H1 (cell line): ENCODE measurements around the gene MAST2. TPM values are rescaled to one million over a fixed set of nuclear protein-coding genes. Genes with fewer than 3 reads are reported as not detected.

Experiments
- CTCF ChIA-PET: fragments of 300-600 bp; sonication (Branson Sonifier 250); formaldehyde crosslinking; loops from one replicate; lab custom pipeline; 2021; ENCODE audit not compliant: partially characterized antibody; lab: Charles Lee
- POLR2A ChIA-PET: fragments of 300-600 bp; sonication (Branson Sonifier 250); formaldehyde crosslinking; loops from one replicate; lab custom pipeline; 2021; ENCODE audit warnings: inconsistent platforms; ENCODE audit not compliant: partially characterized antibody; lab: Charles Lee
- DNase-seq, 2 experiments: peaks; one replicate each; pipeline versions ENCODE4 v3.0.0 to v3.0.0-alpha.2; 2010 to 2022; ENCODE audit warnings: low spot score in 2 of 2, low read depth in 1 of 2, mixed read lengths in 1 of 2
- FAIRE-seq: peaks from 2 replicates; lab custom pipeline; 2011; peaks lifted over from hg19 to GRCh38; lab: Jason Lieb, UNC
- H2AFZ ChIP-seq: 2 replicates; pipeline ENCODE4 v1.8.1; 2012; ENCODE audit warnings: low read length, inconsistent platforms
- H2AK5ac ChIP-seq: 2 replicates; pipeline ENCODE4 v1.6.1; 2013; ENCODE audit warnings: low read depth, low read length
- H2BK120ac ChIP-seq: replicated peaks from 2 replicates; pipeline ENCODE3; 2013; ENCODE audit warnings: low read depth, low read length, inconsistent platforms
- H2BK12ac ChIP-seq: 2 replicates; pipeline ENCODE4 v1.6.1; 2013; ENCODE audit warnings: low read depth, low read length
- H2BK15ac ChIP-seq: 2 replicates; pipeline ENCODE4 v1.6.1; 2013; ENCODE audit warnings: low read length
- H2BK20ac ChIP-seq: 2 replicates; pipeline ENCODE4 v1.6.1; 2013; ENCODE audit warnings: low read length
- H2BK5ac ChIP-seq: 2 replicates; pipeline ENCODE4 v1.6.1; 2013; ENCODE audit warnings: low read depth, low read length
- H3K14ac ChIP-seq: 2 replicates; pipeline ENCODE4 v1.6.1; 2013; ENCODE audit warnings: inconsistent platforms; ENCODE audit not compliant: insufficient read length
- H3K18ac ChIP-seq: 2 replicates; pipeline ENCODE4 v1.6.1; 2013; ENCODE audit warnings: low read length; ENCODE audit errors: extremely low read depth
- H3K23ac ChIP-seq: 2 replicates; pipeline ENCODE4 v1.6.1; 2013; ENCODE audit warnings: inconsistent platforms; ENCODE audit not compliant: insufficient read length
- H3K23me2 ChIP-seq: 2 replicates; pipeline ENCODE4 v1.6.1; 2013; ENCODE audit warnings: low read depth, low read length
- H3K27ac ChIP-seq: 2 replicates; pipeline ENCODE4 v1.6.1; 2011; ENCODE audit warnings: low read depth, low read length, inconsistent platforms
- H3K27me3 ChIP-seq, 4 experiments: replicated peaks in 1 of 4; 1 replicate in 1 of 4; 2 replicates in 3 of 4; pipeline versions ENCODE4 v1.6.1 to v1.8.1; 2011 to 2013; ENCODE audit warnings: low read length in 3 of 4, mild to moderate bottlenecking in 3 of 4, inconsistent platforms in 2 of 4, mixed read lengths in 2 of 4, moderate library complexity in 1 of 4; ENCODE audit not compliant: control insufficient read depth in 3 of 4, insufficient read depth in 3 of 4; ENCODE audit errors: extremely low read depth in 1 of 4
- H3K36me3 ChIP-seq, 4 experiments: 2 replicates each; pipeline versions ENCODE4 v1.6.1 to v1.8.1; 2011 to 2013; ENCODE audit warnings: mild to moderate bottlenecking in 4 of 4, low read length in 3 of 4, moderate library complexity in 2 of 4, control low read depth in 1 of 4, inconsistent platforms in 1 of 4; ENCODE audit not compliant: insufficient read depth in 4 of 4, control insufficient read depth in 2 of 4
- H3K4ac ChIP-seq: replicated peaks from 2 replicates; pipeline ENCODE3; 2013; ENCODE audit warnings: low read length, low read depth, mixed read lengths, inconsistent platforms; ENCODE audit not compliant: insufficient read length
- H3K4me1 ChIP-seq, 4 experiments: replicated peaks in 1 of 4; 1 replicate in 1 of 4; 2 replicates in 3 of 4; pipeline versions ENCODE4 v1.6.1 to v1.8.1; 2011 to 2013; ENCODE audit warnings: low read length in 3 of 4, inconsistent platforms in 2 of 4, mixed read lengths in 1 of 4; ENCODE audit not compliant: insufficient read depth in 4 of 4, control insufficient read depth in 3 of 4
- H3K4me2 ChIP-seq, 2 experiments: 2 replicates each; pipeline versions ENCODE4 v1.6.1 to v1.8.1; 2011 to 2013; ENCODE audit warnings: low read depth in 2 of 2, low read length in 2 of 2, control low read depth in 1 of 2, inconsistent platforms in 1 of 2, mild to moderate bottlenecking in 1 of 2; ENCODE audit not compliant: insufficient read depth in 1 of 2
- H3K4me3 ChIP-seq, 4 experiments: fragments of 200-600, 300-600 bp in 1 of 4; sonication (generic), shearing (Covaris generic), sonication (Bioruptor Twin) in 1 of 4; 2 replicates each; pipeline versions ENCODE4 v1.5.1 to v1.8.1; 2011 to 2016; ENCODE audit warnings: low read length in 4 of 4, low read depth in 3 of 4, control low read depth in 2 of 4, inconsistent platforms in 2 of 4, mild to moderate bottlenecking in 2 of 4, mixed read lengths in 1 of 4, moderate library complexity in 1 of 4; ENCODE audit not compliant: insufficient read depth in 2 of 4; ENCODE audit errors: extremely low read depth in 1 of 4
- H3K56ac ChIP-seq: replicated peaks from 2 replicates; pipeline ENCODE3; 2013; ENCODE audit warnings: low read depth, mild to moderate bottlenecking, mixed read lengths, low read length, inconsistent platforms; ENCODE audit not compliant: insufficient read length
- H3K79me1 ChIP-seq: 2 replicates; pipeline ENCODE4 v1.6.1; 2013; ENCODE audit warnings: low read depth, low read length, control low read depth
- H3K79me2 ChIP-seq, 2 experiments: 2 replicates each; pipeline versions ENCODE4 v1.6.1 to v1.8.1; 2012 to 2013; ENCODE audit warnings: low read length in 2 of 2, mild to moderate bottlenecking in 2 of 2, inconsistent platforms in 1 of 2; ENCODE audit not compliant: insufficient read depth in 2 of 2, control insufficient read depth in 1 of 2
- H3K9ac ChIP-seq, 4 experiments: replicated peaks in 1 of 4; 1 replicate in 1 of 4; 2 replicates in 3 of 4; pipeline versions ENCODE4 v1.6.1 to v1.8.1; 2011 to 2013; ENCODE audit warnings: low read depth in 3 of 4, low read length in 3 of 4, control low read depth in 2 of 4, mild to moderate bottlenecking in 2 of 4, moderate library complexity in 2 of 4, inconsistent platforms in 1 of 4; ENCODE audit errors: extremely low read depth in 1 of 4
- H3K9me3 ChIP-seq, 2 experiments: 2 replicates each; pipeline versions ENCODE4 v1.6.1 to v1.8.1; 2012 to 2013; ENCODE audit warnings: mild to moderate bottlenecking in 2 of 2, moderate library complexity in 2 of 2, control low read depth in 1 of 2, inconsistent platforms in 1 of 2, low read depth in 1 of 2, low read length in 1 of 2, mixed read lengths in 1 of 2; ENCODE audit not compliant: insufficient read depth in 2 of 2
- H4K20me1 ChIP-seq, 2 experiments: replicated peaks in 1 of 2; 2 replicates each; pipeline versions ENCODE3 to v1.8.1; 2011 to 2013; ENCODE audit warnings: inconsistent platforms in 2 of 2, low read length in 2 of 2, mild to moderate bottlenecking in 1 of 2; ENCODE audit not compliant: insufficient read depth in 2 of 2, control insufficient read depth in 1 of 2
- H4K5ac ChIP-seq: 2 replicates; pipeline ENCODE4 v1.6.1; 2013; ENCODE audit warnings: low read length, low read depth, mixed read lengths, inconsistent platforms; ENCODE audit not compliant: insufficient read length
- H4K8ac ChIP-seq: 2 replicates; pipeline ENCODE4 v1.8.0; 2013; ENCODE audit warnings: mild to moderate bottlenecking, moderate library complexity, low read length, inconsistent platforms; ENCODE audit not compliant: insufficient read depth; ENCODE audit errors: extremely low read depth
- H4K91ac ChIP-seq: replicated peaks from 2 replicates; pipeline ENCODE3; 2013; ENCODE audit warnings: low read length, mixed read lengths, inconsistent platforms; ENCODE audit not compliant: insufficient read length
- BCL11A ChIP-seq, 2 experiments: IDR thresholded peaks; one replicate each; pipeline ENCODE4 v1.6.1; 2011; ENCODE audit warnings: low read depth in 2 of 2, low read length in 2 of 2, mild to moderate bottlenecking in 2 of 2
- CTCF ChIP-seq, 3 experiments: IDR thresholded peaks; 1 replicate in 2 of 3; 2 replicates in 1 of 3; pipeline versions ENCODE4 v1.5.1 to v1.6.1; 2011; ENCODE audit warnings: low read length in 3 of 3, mild to moderate bottlenecking in 3 of 3, inconsistent platforms in 2 of 3, low read depth in 1 of 3, moderate library complexity in 1 of 3; ENCODE audit not compliant: insufficient read depth in 1 of 3; ENCODE audit errors: control extremely low read depth in 1 of 3
- GTF2F1 ChIP-seq: IDR thresholded peaks from 2 replicates; pipeline ENCODE4 v1.6.1; 2012; ENCODE audit warnings: low read depth, low read length, improper control_type of control experiment, borderline replicate concordance
- HDAC6 ChIP-seq: IDR thresholded peaks from one replicate; pipeline ENCODE4 v1.7.1; 2012; ENCODE audit warnings: low read depth, mild to moderate bottlenecking, inconsistent platforms, low read length, moderate library complexity
- JUN ChIP-seq: IDR thresholded peaks from 2 replicates; pipeline ENCODE4 v1.6.1; 2011; ENCODE audit warnings: low read depth, mild to moderate bottlenecking, improper control_type of control experiment, low read length
- KDM5A ChIP-seq: fragments of 200-600 bp; IDR thresholded peaks from 2 replicates; pipeline ENCODE4 v1.7.1; 2012; ENCODE audit warnings: mild to moderate bottlenecking, low read length, inconsistent platforms, mixed read lengths
- NANOG ChIP-seq: IDR thresholded peaks from 2 replicates; pipeline ENCODE4 v1.6.1; 2011; ENCODE audit warnings: low read length, low read depth, mild to moderate bottlenecking, inconsistent platforms; ENCODE audit not compliant: insufficient read depth, poor library complexity, severe bottlenecking
- SP1 ChIP-seq: IDR thresholded peaks from 2 replicates; pipeline ENCODE4 v1.6.1; 2011; ENCODE audit warnings: low read depth, low read length
- TBP ChIP-seq: IDR thresholded peaks from 2 replicates; pipeline ENCODE4 v1.6.1; 2011; ENCODE audit warnings: low read depth, low read length, improper control_type of control experiment
- WGBS, 2 experiments: shearing (Covaris generic) in 1 of 2; methylation state at CpG; one replicate each; pipeline versions ENCODE4 v1.1.6 to v1.1.7; 2013 to 2015; ENCODE audit warnings: low lambda C conversion rate in 2 of 2, mixed read lengths in 2 of 2, inconsistent platforms in 1 of 2, low coverage in 1 of 2, missing lambda C conversion rate in 1 of 2; ENCODE audit not compliant: insufficient replicate concordance in 2 of 2, insufficient coverage in 1 of 2, insufficient read length in 1 of 2; ENCODE audit errors: extremely low coverage in 1 of 2, missing lambda C conversion rate in 1 of 2; 5-methylcytosine and 5-hydroxymethylcytosine counted together
- polyA plus RNA-seq, 7 experiments: library from polyadenylated mRNA; depleted of rRNA in 3 of 7; stranded (reverse) in 5 of 7; unstranded in 2 of 7; fragments of >200 nt in 5 of 7; fragments of 200-250 nt in 2 of 7; gene quantifications; 1 replicate in 5 of 7; 2 replicates in 1 of 7; 4 replicates in 1 of 7; pipeline versions ENCODE4 v1.2.1 to v1.2.3, GENCODE V29; 2011 to 2013; ENCODE audit warnings: missing spikeins in 2 of 7, mixed read lengths in 2 of 7
- total RNA-seq: library from RNA; stranded (reverse); fragmentation: NEBNext Ultra II Directional; extraction: Animal tissue kit (Norgen Biotek cat#: 25700); gene quantifications from 2 replicates; pipeline ENCODE4 v1.2.1, GENCODE V29; 2021
- TF ChIP-seq, protein P1 (sequence below): IDR thresholded peaks from 2 replicates; pipeline ENCODE4 v1.6.1; 2012; ENCODE audit warnings: inconsistent platforms

MAST2 gene
- total and polyA plus RNA-seq, 2 of the 8 experiments (the other 6 are each of a cell fraction or from before 2014, with no cell fraction given) = 20.5 to 35.4 TPM

DNA sequence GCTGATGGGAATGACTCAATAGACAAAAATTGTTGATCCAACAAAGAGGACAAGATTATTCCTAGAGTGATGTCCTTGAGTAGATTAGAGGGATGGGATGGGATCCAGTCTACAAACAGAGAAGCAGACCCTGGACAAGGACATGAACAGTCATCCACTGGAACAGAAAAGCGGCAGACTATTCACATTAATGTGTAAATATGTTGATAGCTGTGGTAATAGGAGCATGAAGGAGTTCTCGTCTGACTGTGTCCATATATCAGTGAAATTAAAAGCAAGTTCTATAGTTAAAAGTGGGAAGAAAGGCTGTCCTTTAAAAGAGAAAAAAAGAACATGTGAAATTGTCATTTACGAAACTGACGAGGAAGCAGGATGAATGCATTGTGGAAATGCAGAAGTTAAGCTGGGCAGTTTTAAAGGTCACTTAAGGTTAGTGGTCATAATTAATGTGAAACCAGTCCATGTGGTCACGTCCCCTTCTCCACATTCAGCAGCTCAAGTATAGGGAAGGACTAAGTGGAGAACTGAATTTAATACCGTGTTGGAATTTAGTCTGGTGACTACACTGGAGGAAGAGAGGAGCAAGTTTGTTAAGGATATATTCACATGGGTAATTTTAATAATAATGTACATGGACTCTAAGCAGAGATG lies 266.9 kb downstream of the MAST2 start:
- Histone ChIP-seq H2BK120ac (no peak overlapping the region), H3K27me3 (no peaks in the 10 kb centered on the region), H3K4me3 (no peak overlapping the region), H4K91ac (no peak overlapping the region), H2BK20ac (no peak overlapping the region), H4K8ac (no peak overlapping the region), H3K9ac (no peak overlapping the region), H3K27ac (no peak overlapping the region), H3K23me2 (no peaks in the 10 kb centered on the region; the same call in 1 of the 2 replicates), H3K36me3 (peaks cover 0 to 2% (median 0%) of the 10 kb centered on the region in 4 experiments; a peak in 1 of 8 replicates), H2BK12ac (no peak overlapping the region), H3K4ac (no peak overlapping the region), H3K56ac (no peak overlapping the region), H3K4me1 (no peaks in the 10 kb centered on the region), H2BK15ac (no peak overlapping the region), H3K79me1 (no peaks in the 10 kb centered on the region), H2AFZ (no peak overlapping the region), H4K20me1 (no peaks in the 10 kb centered on the region), H2AK5ac (no peak overlapping the region), H3K14ac (no peak overlapping the region), H4K5ac (no peak overlapping the region), H3K9me3 (no peaks in the 10 kb centered on the region), H3K23ac (no peak overlapping the region), H2BK5ac (no peak overlapping the region), H3K18ac (no peak overlapping the region), H3K79me2 (no peaks in the 10 kb centered on the region), H3K4me2 (no peak overlapping the region)
- CTCF ChIA-PET = interaction anchor here (0.8 kb wide), 1 partner anchor 111 kb away, joined by 3 read pairs; no protein-coding TSS in a partner anchor
- WGBS, 2 experiments = 89% methylated on average over 6 of the region's 6 CpGs; no CpG with 5 or more reads in 1 of the 2 experiments
- POLR2A ChIA-PET = interaction anchor here (1.1 kb wide), 1 partner anchor 11 kb away, joined by 3 read pairs; no protein-coding TSS in a partner anchor
- DNase-seq (no peak), FAIRE-seq (no peak)
- TF ChIP-seq, protein P1, sequence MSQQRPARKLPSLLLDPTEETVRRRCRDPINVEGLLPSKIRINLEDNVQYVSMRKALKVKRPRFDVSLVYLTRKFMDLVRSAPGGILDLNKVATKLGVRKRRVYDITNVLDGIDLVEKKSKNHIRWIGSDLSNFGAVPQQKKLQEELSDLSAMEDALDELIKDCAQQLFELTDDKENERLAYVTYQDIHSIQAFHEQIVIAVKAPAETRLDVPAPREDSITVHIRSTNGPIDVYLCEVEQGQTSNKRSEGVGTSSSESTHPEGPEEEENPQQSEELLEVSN = no peak
- TF ChIP-seq NANOG (no peak), SP1 (no peak), HDAC6 (no peak), TBP (no peak), JUN (no peak), CTCF (IDR thresholded peaks at IDR 0.05; ENCODE audit: control extremely low read depth in 1 of 3, insufficient read depth in 1 of 3, low read depth in 1 of 3, low read length in 3 of 3) (no peak), GTF2F1 (no peak), BCL11A (IDR thresholded peaks at IDR 0.05; ENCODE audit: low read depth in 2 of 2, low read length in 2 of 2) (no peak), KDM5A (no peak)
